HG02610 (cell line): Measurements from ENCODE around the gene JMJD8.

Experiments
- ATAC-seq: cut with Tn5 transposase; IDR thresholded peaks from one replicate; pipeline ENCODE4 v1.9.1; 2021; ENCODE audit warnings: mild to moderate bottlenecking, moderate library complexity; ENCODE audit not compliant: unreplicated experiment

Gene JMJD8

DNA sequence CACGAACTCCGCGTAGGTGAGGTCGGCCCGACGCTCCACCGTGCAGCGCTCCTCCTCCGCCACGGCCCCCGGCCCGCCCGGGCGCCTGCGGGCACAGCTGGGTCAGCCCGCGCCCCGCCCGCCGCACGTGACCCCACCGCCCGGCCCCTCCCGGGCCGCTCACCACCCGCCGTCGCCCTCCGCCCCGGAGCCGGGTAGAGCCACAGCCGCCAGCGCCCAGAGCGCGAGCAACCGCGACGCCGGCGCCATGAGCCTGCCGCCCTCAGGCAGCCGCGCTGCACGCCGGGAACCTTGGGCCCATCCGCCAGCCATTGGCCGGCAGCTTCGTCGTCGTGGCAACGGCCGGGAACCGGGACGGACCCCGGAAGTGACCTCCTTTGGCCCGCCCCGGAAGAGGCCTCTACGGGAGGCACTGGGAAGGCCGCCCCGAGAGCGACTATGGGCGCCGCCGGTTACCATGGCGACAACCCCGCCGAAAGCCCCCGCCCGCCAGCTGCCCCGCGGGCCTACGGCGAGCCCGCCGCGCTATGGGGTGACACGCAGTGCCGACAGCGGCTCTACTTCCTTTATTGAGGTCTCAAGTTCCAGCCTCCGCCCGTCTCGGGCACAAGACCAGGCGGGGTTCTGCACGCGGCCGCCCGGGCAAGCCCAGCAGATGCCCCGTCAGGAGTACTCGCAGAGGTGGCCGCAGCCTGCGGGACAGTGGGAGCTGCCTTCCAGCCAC, at the start of gene JMJD8:
JMJD8 (minus strand) TSS at position 264 of the 724 bp plus-strand sequence; CDS start at position 249, 15 bp downstream.
- peak; percentile 60 for ATAC-seq

- ATAC-seq, result no peak
Observed at GRCh38 chr16:733382-734207, 49.5 kb upstream of the JMJD8 start.

- ATAC-seq, result no peak
Observed at GRCh38 chr16:732936-733335, 48.8 kb upstream of the JMJD8 start.

DNA sequence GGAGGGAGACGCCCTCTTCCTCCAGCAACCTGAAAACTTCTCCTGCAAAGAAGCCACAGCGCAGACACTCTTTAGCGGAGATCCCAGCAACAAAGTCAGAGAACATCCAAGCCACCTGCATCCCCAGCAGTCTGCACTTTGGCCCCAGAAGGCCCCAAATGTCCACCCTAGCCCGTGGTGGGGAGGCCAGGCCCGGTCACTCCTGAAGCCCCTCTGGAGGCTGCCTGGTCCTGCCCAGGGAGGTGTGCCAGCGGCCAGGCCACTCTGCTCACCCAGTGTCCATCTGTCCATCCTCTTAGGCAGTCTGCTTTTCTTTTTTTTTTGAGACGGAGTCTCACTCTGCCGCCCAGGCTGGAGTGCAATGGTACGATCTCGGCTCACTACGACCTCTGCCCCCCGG, 48.2 kb upstream of the JMJD8 start:
- ATAC-seq, result no peak

- ATAC-seq, result no peak
Observed at GRCh38 chr16:730666-731509, 46.8 kb upstream of the JMJD8 start.

- ATAC-seq, result no peak
Observed at GRCh38 chr16:729768-730665, 45.9 kb upstream of the JMJD8 start.

GRCh38 chr16:728890-729744, 45.0 kb upstream of the JMJD8 start:
- ATAC-seq, result no peak

- ATAC-seq, result no peak
Observed at GRCh38 chr16:728131-728889, 44.2 kb upstream of the JMJD8 start.

- no peak for ATAC-seq
Observed at GRCh38 chr16:727291-727977, 43.3 kb upstream of the JMJD8 start.

GRCh38 chr16:726438-727290, 42.5 kb upstream of the JMJD8 start, which contains the start of the genes CCDC78 and HAGHL:
TSS of gene CCDC78 (minus strand) at chr16:726443. CDS start at chr16:726367, 76 bp downstream.
TSS of gene HAGHL (plus strand) at chr16:727106. CDS start at chr16:727510, 404 bp downstream.
- no peak for ATAC-seq

DNA sequence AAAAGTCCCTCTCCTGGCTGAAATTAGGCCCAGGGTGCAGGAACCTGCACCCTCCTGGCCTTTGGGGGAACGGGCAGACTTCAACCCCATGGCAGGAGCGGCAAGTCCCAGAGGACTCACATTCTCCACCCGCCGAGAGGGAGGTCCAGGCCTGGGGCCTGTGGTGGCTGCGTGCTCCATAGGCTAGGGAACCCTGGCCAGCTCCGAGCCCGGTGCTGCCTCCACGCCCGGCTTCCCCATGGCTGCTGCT, 42.0 kb upstream of the JMJD8 start:
- ATAC-seq, result no peak

GRCh38 chr16:725463-726187, 41.5 kb upstream of the JMJD8 start:
- ATAC-seq, result no peak

DNA sequence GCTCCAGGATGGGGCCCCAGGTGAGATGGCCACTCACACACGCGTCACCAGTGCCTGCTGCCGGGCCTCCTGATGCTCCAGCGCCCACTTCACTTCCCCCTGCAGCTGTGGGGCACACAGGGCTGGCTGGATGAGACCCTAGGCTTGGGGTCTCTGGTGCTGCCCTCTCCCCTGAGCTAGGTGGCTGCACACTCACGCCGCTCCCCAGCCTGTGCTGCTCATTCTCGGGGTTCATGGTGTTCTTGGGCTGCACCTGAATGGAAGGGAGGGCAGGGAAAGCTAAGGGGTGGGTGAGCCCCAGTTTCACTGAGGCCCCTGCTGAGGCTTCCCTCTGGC, 40.9 kb upstream of the JMJD8 start:
- ATAC-seq, result no peak

DNA sequence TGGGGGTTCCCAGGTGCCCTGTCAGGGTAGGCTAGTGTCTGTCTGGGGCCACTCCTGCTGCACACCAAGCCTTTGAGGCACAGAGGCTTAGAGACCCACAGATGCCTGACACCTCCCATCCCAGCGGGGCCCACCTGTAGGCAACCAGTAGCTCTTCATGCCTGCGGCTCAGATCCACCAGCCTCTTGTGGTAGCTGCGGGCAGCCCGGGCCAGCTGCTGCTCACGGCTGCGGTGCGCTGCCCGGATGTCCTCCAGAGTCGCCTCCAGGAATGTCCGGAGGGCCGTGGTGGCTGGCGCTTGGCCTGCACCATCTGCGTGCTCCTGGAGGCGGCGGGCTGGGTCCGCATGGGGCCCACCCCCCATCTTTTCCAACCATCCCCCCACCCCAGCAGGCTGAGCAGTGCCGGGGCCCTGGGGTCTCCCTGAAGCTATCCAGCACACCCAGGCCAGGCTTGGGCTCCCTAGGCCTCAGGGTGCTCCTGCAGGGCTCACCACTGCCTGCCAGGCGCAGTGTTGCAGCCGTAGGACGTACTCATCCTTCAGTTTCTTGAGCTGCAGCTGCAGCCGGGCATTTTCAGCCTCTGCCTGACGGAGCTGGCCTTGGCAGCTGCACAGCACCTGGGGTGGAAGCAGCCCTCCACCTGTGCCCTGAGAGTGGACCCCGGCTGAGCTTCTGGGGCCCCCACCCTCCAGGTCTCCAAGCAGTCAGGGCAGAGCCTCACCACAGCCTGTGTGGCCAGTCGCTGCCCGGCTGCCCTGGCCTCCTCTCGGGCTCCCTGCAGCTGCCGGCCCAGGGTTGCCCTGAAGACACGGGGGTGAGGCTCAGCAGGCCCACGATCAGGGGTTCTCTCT, 40.3 kb upstream of the JMJD8 start:
- ATAC-seq, result no peak

GRCh38 chr16:723695-724094, 39.6 kb upstream of the JMJD8 start:
- no peak for ATAC-seq
